H1 (cell line): ENCODE data around the gene ASB7. TPM values are rescaled to one million over a fixed set of nuclear protein-coding genes. Genes with fewer than 3 reads are reported as not detected.

Experiments used
- ASH2L ChIP-seq: fragments of 200-600, 300-600 bp; sonication (generic); IDR thresholded peaks from one replicate; pipeline ENCODE4 v1.7.1; 2017; ENCODE audit warnings: low read length
- CBX5 ChIP-seq: fragments of 300-800, 300-1000 bp; sonication (generic); IDR thresholded peaks from 2 replicates; pipeline ENCODE4 v1.7.1; 2016; ENCODE audit warnings: antibody characterized with exemption, low read length, low read depth
- CBX8 ChIP-seq: fragments of 300-800, 300-1000 bp; sonication (generic); IDR thresholded peaks from 2 replicates; pipeline ENCODE4 v1.7.1; 2016; ENCODE audit warnings: low read depth, low read length, borderline replicate concordance
- EGR1 ChIP-seq: IDR thresholded peaks from 2 replicates; pipeline ENCODE4 v1.6.1; 2011; ENCODE audit warnings: low read depth, low read length, borderline replicate concordance
- EZH2 ChIP-seq: fragments of 200-600 bp; sonication (generic); IDR thresholded peaks from 2 replicates; pipeline ENCODE4 v1.7.1; 2012; ENCODE audit warnings: low read depth, mild to moderate bottlenecking, moderate library complexity, low read length, inconsistent platforms; ENCODE audit not compliant: severe bottlenecking
- MAFK ChIP-seq: IDR thresholded peaks from 2 replicates; pipeline ENCODE4 v1.6.1; 2012; ENCODE audit warnings: low read depth, mild to moderate bottlenecking, improper control_type of control experiment, low read length
- RAD21 ChIP-seq, 2 experiments: IDR thresholded peaks in 1 of 2; conservative IDR thresholded peaks in 1 of 2; 2 replicates each; pipeline ENCODE4 v1.6.1; 2011; ENCODE audit warnings: low read depth in 2 of 2, low read length in 2 of 2, improper control_type of control experiment in 1 of 2, inconsistent platforms in 1 of 2, mild to moderate bottlenecking in 1 of 2, moderate library complexity in 1 of 2
- RFX5 ChIP-seq: IDR thresholded peaks from 2 replicates; pipeline ENCODE4 v1.6.1; 2011; ENCODE audit warnings: low read depth, low read length, improper control_type of control experiment, borderline replicate concordance
- RXRA ChIP-seq: IDR thresholded peaks from 2 replicates; pipeline ENCODE4 v1.6.1; 2011; ENCODE audit warnings: low read depth, mild to moderate bottlenecking, low read length, moderate library complexity; ENCODE audit not compliant: insufficient read depth
- SIN3A ChIP-seq, 2 experiments: IDR thresholded peaks in 1 of 2; conservative IDR thresholded peaks in 1 of 2; 2 replicates each; pipeline ENCODE4 v1.6.1; 2011 to 2012; ENCODE audit warnings: low read length in 2 of 2, improper control_type of control experiment in 1 of 2, low read depth in 1 of 2, mild to moderate bottlenecking in 1 of 2
- SUZ12 ChIP-seq: fragments of 200-600 bp; sonication (generic); IDR thresholded peaks from 2 replicates; pipeline ENCODE4 v1.6.1; 2012; ENCODE audit warnings: mild to moderate bottlenecking, inconsistent platforms, low read length, moderate library complexity, mixed read lengths
- polyA plus RNA-seq, 7 experiments: library from polyadenylated mRNA; depleted of rRNA in 3 of 7; stranded (reverse) in 5 of 7; unstranded in 2 of 7; fragments of >200 nt in 5 of 7; fragments of 200-250 nt in 2 of 7; gene quantifications; 1 replicate in 5 of 7; 2 replicates in 1 of 7; 4 replicates in 1 of 7; pipeline versions ENCODE4 v1.2.1 to v1.2.3, GENCODE V29; 2011 to 2013; ENCODE audit warnings: missing spikeins in 2 of 7, mixed read lengths in 2 of 7
- total RNA-seq: library from RNA; stranded (reverse); fragmentation: NEBNext Ultra II Directional; extraction: Animal tissue kit (Norgen Biotek cat#: 25700); gene quantifications from 2 replicates; pipeline ENCODE4 v1.2.1, GENCODE V29; 2021
- TF ChIP-seq, protein P1 (sequence below): fragments of 300-600 bp; sonication (generic); IDR thresholded peaks from 2 replicates; pipeline ENCODE4 v1.7.1; 2012; ENCODE audit warnings: low read length, moderate library complexity, mild to moderate bottlenecking, inconsistent platforms; ENCODE audit not compliant: insufficient replicate concordance

ASB7 gene
- total and polyA plus RNA-seq, 2 of the 8 experiments (the other 6 are each of a cell fraction or from before 2014, with no cell fraction given): 5.2 to 12.8 TPM

DNA sequence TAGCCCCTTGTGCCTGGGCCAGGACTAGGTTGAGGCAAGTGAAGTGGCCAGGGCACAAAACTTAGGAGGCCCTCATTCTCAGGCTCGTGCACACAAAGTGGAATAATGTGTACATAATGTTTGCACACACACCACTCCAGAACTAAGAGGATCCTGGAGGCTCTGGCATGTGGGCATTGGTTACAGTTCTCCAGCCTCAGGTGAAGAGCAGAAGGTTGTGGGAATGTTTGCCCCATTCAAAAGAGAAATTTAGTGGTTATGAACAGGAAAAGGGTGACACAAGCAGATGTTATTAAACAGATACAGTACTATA, 31.3 kb downstream of the ASB7 start (continued):
- TF ChIP-seq, protein P1, sequence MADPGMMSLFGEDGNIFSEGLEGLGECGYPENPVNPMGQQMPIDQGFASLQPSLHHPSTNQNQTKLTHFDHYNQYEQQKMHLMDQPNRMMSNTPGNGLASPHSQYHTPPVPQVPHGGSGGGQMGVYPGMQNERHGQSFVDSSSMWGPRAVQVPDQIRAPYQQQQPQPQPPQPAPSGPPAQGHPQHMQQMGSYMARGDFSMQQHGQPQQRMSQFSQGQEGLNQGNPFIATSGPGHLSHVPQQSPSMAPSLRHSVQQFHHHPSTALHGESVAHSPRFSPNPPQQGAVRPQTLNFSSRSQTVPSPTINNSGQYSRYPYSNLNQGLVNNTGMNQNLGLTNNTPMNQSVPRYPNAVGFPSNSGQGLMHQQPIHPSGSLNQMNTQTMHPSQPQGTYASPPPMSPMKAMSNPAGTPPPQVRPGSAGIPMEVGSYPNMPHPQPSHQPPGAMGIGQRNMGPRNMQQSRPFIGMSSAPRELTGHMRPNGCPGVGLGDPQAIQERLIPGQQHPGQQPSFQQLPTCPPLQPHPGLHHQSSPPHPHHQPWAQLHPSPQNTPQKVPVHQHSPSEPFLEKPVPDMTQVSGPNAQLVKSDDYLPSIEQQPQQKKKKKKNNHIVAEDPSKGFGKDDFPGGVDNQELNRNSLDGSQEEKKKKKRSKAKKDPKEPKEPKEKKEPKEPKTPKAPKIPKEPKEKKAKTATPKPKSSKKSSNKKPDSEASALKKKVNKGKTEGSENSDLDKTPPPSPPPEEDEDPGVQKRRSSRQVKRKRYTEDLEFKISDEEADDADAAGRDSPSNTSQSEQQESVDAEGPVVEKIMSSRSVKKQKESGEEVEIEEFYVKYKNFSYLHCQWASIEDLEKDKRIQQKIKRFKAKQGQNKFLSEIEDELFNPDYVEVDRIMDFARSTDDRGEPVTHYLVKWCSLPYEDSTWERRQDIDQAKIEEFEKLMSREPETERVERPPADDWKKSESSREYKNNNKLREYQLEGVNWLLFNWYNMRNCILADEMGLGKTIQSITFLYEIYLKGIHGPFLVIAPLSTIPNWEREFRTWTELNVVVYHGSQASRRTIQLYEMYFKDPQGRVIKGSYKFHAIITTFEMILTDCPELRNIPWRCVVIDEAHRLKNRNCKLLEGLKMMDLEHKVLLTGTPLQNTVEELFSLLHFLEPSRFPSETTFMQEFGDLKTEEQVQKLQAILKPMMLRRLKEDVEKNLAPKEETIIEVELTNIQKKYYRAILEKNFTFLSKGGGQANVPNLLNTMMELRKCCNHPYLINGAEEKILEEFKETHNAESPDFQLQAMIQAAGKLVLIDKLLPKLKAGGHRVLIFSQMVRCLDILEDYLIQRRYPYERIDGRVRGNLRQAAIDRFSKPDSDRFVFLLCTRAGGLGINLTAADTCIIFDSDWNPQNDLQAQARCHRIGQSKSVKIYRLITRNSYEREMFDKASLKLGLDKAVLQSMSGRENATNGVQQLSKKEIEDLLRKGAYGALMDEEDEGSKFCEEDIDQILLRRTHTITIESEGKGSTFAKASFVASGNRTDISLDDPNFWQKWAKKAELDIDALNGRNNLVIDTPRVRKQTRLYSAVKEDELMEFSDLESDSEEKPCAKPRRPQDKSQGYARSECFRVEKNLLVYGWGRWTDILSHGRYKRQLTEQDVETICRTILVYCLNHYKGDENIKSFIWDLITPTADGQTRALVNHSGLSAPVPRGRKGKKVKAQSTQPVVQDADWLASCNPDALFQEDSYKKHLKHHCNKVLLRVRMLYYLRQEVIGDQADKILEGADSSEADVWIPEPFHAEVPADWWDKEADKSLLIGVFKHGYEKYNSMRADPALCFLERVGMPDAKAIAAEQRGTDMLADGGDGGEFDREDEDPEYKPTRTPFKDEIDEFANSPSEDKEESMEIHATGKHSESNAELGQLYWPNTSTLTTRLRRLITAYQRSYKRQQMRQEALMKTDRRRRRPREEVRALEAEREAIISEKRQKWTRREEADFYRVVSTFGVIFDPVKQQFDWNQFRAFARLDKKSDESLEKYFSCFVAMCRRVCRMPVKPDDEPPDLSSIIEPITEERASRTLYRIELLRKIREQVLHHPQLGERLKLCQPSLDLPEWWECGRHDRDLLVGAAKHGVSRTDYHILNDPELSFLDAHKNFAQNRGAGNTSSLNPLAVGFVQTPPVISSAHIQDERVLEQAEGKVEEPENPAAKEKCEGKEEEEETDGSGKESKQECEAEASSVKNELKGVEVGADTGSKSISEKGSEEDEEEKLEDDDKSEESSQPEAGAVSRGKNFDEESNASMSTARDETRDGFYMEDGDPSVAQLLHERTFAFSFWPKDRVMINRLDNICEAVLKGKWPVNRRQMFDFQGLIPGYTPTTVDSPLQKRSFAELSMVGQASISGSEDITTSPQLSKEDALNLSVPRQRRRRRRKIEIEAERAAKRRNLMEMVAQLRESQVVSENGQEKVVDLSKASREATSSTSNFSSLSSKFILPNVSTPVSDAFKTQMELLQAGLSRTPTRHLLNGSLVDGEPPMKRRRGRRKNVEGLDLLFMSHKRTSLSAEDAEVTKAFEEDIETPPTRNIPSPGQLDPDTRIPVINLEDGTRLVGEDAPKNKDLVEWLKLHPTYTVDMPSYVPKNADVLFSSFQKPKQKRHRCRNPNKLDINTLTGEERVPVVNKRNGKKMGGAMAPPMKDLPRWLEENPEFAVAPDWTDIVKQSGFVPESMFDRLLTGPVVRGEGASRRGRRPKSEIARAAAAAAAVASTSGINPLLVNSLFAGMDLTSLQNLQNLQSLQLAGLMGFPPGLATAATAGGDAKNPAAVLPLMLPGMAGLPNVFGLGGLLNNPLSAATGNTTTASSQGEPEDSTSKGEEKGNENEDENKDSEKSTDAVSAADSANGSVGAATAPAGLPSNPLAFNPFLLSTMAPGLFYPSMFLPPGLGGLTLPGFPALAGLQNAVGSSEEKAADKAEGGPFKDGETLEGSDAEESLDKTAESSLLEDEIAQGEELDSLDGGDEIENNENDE: no peak
- TF ChIP-seq ASH2L (no peak), EZH2 (no peak), CBX8 (no peak), EGR1 (no peak), SUZ12 (no peak), RFX5 (no peak), MAFK (no peak), RXRA (no peak), RAD21 (IDR thresholded peaks at IDR 0.05 in 1 of 2, conservative IDR thresholded peaks at IDR 0.05 in 1 of 2; ENCODE audit: low read depth in 2 of 2, low read length in 2 of 2) (no peak), CBX5 (no peak), SIN3A (conservative IDR thresholded peaks at IDR 0.05 in 1 of 2, IDR thresholded peaks at IDR 0.05 in 1 of 2; ENCODE audit: low read depth in 1 of 2, low read length in 2 of 2) (no peak)
